HL-60 (cell line): ENCODE measurements around the gene USP48.
A peak's percentile ranks its signal among the peaks of the same experiment; 100 is the strongest.

Experiments used
- DNase-seq, 2 experiments: peaks; one replicate each; pipeline ENCODE4 v3.0.0-alpha.2; 2010 to 2020; ENCODE audit warnings: low read depth in 1 of 2, low spot score in 1 of 2
- H3K27ac ChIP-seq: fragments of 250-450 bp; sonication (Bioruptor Pico); replicated peaks from 2 replicates; pipeline ENCODE4 v1.5.1; 2020; ENCODE audit warnings: mild to moderate bottlenecking, moderate library complexity
- H3K27me3 ChIP-seq: fragments of 250-450 bp; sonication (Bioruptor Pico); 2 replicates; pipeline ENCODE4 v1.5.1; 2021; ENCODE audit warnings: mild to moderate bottlenecking, moderate library complexity; ENCODE audit not compliant: insufficient read depth, poor library complexity, severe bottlenecking
- H3K4me3 ChIP-seq: replicated peaks from 2 replicates; pipeline ENCODE4 v1.5.1; 2011; ENCODE audit warnings: mild to moderate bottlenecking, control low read depth, low read length; ENCODE audit not compliant: insufficient read depth
- GABPA ChIP-seq: IDR thresholded peaks from 2 replicates; pipeline ENCODE4 v1.6.1; 2012; ENCODE audit warnings: low read depth
- POLR2AphosphoS5 ChIP-seq: IDR thresholded peaks from 2 replicates; pipeline ENCODE4 v1.6.1; 2012; ENCODE audit warnings: low read depth
- SPI1 ChIP-seq: IDR thresholded peaks from 2 replicates; pipeline ENCODE4 v1.6.1; 2012; ENCODE audit warnings: low read depth, mild to moderate bottlenecking, borderline replicate concordance
- TF ChIP-seq, protein P1 (sequence below): IDR thresholded peaks from 2 replicates; pipeline ENCODE4 v1.6.1; 2012; ENCODE audit warnings: low read depth; ENCODE audit not compliant: insufficient replicate concordance
- TF ChIP-seq, protein P2 (sequence below): IDR thresholded peaks from one replicate; pipeline ENCODE4 v1.5.1; 2011; ENCODE audit warnings: low read length, control low read depth, inconsistent platforms; ENCODE audit not compliant: insufficient read depth

Gene USP48

DNA sequence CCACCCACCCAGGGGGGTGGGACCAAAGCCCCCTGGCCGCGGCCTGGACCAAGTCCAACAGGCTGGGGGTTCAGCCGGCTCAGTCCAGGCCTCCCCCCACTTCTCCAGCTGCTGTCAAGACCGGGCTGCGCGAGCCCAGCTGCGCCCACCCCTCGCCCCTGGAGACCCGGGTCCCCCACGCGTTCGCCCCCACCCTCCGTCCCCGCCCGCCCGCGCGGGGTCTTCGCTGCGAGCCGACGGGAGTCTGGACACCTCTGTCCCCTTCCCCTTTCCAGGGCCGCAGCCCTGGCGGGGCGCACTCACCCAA is 114.0 kb downstream of the USP48 start:
- TF ChIP-seq POLR2AphosphoS5: no peak
- H3K4me3 ChIP-seq: peak overlapping the region; percentile 30
- H3K27ac ChIP-seq: no peak overlapping the region
- no peak for DNase-seq
- H3K27me3 ChIP-seq: no peaks in the 10 kb centered on the region

DNA sequence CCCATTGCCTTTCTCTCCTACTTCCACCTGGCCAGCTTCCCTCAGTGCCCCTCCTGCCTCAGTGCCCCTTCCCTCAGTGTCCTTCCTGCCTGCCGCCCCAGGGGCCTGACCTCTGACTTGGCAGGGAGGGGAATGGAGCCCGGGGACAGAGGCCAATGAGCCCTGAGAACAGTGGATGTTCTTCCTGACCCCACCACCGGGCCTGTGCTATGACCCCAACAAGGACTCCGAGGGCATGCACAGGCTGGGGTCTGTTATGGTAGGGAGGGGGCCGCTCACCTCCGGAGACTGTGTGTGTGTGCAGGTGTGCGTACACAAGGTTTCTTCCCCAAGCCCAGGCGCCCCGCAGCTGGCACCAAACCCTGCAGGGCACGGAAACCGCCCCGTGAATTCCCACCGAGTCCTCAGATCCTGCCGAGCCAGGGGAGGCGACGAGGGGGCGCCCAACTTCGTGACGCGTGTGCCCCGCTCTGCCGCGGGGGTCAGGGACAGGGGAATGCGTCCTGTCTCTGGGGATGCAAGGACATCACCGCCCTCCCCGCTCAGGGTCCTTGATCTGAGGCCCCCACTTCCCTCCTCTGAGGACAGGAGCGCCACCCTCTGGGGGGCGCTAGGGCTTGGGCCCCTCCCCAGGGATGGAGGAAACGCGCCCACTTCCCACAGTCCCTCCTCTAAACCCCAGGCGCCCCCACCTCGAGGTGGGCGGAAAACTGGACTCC is 114.6 kb downstream of the USP48 start:
- Histone ChIP-seq H3K4me3 (peak overlapping the region; percentile 30), H3K27me3 (no peaks in the 10 kb centered on the region), H3K27ac (no peak overlapping the region)
- TF ChIP-seq SPI1 (no peak), GABPA (no peak), POLR2AphosphoS5 (no peak)
- TF ChIP-seq, protein P1, sequence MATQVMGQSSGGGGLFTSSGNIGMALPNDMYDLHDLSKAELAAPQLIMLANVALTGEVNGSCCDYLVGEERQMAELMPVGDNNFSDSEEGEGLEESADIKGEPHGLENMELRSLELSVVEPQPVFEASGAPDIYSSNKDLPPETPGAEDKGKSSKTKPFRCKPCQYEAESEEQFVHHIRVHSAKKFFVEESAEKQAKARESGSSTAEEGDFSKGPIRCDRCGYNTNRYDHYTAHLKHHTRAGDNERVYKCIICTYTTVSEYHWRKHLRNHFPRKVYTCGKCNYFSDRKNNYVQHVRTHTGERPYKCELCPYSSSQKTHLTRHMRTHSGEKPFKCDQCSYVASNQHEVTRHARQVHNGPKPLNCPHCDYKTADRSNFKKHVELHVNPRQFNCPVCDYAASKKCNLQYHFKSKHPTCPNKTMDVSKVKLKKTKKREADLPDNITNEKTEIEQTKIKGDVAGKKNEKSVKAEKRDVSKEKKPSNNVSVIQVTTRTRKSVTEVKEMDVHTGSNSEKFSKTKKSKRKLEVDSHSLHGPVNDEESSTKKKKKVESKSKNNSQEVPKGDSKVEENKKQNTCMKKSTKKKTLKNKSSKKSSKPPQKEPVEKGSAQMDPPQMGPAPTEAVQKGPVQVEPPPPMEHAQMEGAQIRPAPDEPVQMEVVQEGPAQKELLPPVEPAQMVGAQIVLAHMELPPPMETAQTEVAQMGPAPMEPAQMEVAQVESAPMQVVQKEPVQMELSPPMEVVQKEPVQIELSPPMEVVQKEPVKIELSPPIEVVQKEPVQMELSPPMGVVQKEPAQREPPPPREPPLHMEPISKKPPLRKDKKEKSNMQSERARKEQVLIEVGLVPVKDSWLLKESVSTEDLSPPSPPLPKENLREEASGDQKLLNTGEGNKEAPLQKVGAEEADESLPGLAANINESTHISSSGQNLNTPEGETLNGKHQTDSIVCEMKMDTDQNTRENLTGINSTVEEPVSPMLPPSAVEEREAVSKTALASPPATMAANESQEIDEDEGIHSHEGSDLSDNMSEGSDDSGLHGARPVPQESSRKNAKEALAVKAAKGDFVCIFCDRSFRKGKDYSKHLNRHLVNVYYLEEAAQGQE: no peak
- TF ChIP-seq, protein P2, sequence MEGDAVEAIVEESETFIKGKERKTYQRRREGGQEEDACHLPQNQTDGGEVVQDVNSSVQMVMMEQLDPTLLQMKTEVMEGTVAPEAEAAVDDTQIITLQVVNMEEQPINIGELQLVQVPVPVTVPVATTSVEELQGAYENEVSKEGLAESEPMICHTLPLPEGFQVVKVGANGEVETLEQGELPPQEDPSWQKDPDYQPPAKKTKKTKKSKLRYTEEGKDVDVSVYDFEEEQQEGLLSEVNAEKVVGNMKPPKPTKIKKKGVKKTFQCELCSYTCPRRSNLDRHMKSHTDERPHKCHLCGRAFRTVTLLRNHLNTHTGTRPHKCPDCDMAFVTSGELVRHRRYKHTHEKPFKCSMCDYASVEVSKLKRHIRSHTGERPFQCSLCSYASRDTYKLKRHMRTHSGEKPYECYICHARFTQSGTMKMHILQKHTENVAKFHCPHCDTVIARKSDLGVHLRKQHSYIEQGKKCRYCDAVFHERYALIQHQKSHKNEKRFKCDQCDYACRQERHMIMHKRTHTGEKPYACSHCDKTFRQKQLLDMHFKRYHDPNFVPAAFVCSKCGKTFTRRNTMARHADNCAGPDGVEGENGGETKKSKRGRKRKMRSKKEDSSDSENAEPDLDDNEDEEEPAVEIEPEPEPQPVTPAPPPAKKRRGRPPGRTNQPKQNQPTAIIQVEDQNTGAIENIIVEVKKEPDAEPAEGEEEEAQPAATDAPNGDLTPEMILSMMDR: no peak
- DNase-seq: no peak

DNA sequence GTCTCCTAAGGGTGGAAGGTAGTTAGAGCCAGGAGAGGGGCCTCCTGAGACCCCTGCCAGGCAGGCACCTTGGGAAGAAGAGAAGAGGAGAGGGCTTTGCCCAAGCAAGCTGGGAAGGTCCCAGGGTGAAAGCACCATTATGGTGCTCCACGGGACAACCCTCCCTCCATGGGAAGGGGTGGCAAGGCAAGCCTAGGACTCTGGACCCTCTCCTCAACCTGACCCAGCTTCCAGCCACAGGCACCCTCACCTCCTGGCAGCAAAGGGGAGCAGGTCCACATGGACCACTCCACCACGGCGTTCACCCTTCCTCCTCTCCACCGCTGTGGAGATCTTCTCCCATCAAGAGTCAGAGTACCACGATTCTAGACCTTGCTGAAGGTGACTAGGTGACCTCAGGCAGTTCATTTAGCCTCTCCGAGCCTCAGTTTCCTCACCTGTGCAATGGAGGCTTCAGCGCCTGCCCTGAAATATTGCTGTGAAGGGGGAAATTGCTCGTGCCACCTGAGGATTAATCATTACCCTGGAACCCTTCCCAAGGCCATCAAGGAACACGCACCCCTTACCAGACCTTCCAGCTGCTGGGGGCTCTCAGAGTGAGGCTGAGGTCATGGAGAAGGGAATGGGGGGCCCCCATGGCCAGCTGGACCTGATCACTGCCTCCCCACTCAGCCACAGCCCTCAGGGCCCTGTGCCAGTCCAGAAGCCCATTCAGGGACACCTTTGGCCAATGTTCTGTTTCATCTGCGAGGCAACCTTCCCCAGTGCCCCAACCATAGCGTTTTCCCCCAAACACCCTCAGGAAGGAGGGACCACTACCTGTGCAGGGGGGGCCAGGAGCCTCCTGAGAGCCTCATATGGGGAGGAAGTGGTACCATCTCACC is 115.4 kb downstream of the USP48 start:
- no peak for TF ChIP-seq GABPA
- no peak for TF ChIP-seq SPI1
- TF ChIP-seq, protein P2: no peak
- TF ChIP-seq POLR2AphosphoS5: no peak
- TF ChIP-seq, protein P1: no peak

DNA sequence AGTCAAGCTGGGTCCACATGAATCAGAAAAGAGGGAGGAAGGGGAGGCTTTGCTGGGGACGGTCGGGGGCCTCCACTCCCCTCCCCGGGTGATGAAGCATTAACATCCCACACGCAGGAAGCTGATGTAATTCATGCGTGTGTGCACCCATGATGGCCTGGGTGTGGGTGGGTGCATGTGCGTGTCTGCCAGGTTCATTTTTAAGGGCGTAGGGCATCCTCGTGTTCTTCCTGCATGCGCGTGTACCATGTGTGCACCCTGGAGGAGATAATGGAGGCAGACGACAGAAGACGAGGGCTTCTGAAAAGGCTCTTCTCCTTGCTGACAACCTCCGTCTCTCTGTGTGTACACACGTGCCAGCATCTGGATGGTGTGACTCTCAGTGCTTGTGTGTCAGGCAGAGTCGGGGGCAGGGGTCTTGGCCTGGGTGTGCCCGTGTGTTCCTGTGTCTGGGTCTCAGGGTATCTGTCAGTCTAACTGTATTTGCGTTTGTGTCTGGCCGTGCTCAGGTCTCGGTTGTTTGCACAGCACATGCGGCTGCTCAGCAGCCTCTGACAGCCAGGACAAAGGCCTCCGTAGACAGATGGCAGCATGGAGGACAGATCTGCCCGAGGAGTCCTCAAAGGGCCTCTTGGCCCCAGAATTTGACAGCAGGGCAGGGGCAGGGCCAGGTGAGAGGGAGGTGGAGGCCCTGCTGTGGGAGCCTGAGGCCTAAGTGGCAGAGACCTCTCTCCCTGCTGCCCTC is 116.2 kb downstream of the USP48 start:
- no peak for DNase-seq
- Histone ChIP-seq H3K4me3 (no peak overlapping the region), H3K27me3 (no peaks in the 10 kb centered on the region), H3K27ac (peak overlapping the region; percentile 52; the same call in 1 of the 2 replicates)
- TF ChIP-seq, protein P2: no peak
- TF ChIP-seq, protein P1: no peak
- TF ChIP-seq GABPA: no peak
- no peak for TF ChIP-seq SPI1
- no peak for TF ChIP-seq POLR2AphosphoS5

More for the DNA sequence above, 115.4 kb downstream of the USP48 start:
- H3K27me3 ChIP-seq: no peaks in the 10 kb centered on the region
- no peak for DNase-seq
- no peak overlapping the region for H3K27ac ChIP-seq
- H3K4me3 ChIP-seq: no peak overlapping the region
